G401 (cell line): Measurements from ENCODE around the gene SP100. TPM values are rescaled to one million over a fixed set of nuclear protein-coding genes. Genes with fewer than 3 reads are reported as not detected.

Source experiments
- DNase-seq: peaks from one replicate; pipeline ENCODE4 v3.0.0-alpha.2; 2015; ENCODE audit warnings: low spot score
- in situ Hi-C: cut with HindIII; loops from 2 replicates; pipeline ENCODE4 v1.10.0; 2016; ENCODE audit warnings: low sequenced_read_pairs, mixed read lengths
- total RNA-seq: library from RNA; depleted of rRNA; stranded (reverse); fragments of >200 nt; shearing (Covaris generic); gene quantifications from 2 replicates; pipeline ENCODE4 v1.2.3, GENCODE V29; 2014; rRNA removed

The SP100 gene
- total RNA-seq, 1 experiment from 2014 or later = 1.2 TPM

GRCh38 chr2:230589025-230589424, 173.0 kb downstream of the SP100 start:
- no peak for DNase-seq
- in situ Hi-C loops = no loop called here

- no peak for DNase-seq
- in situ Hi-C loops = no loop called here
These were observed 173.6 kb downstream of the SP100 start for GRCh38 chr2:230589497-230590015.

GRCh38 chr2:230590333-230590732, 174.3 kb downstream of the SP100 start:
- in situ Hi-C loops = no loop called here
- no peak for DNase-seq

- DNase-seq = no peak
- in situ Hi-C loops = no loop called here
These were observed 175.8 kb downstream of the SP100 start for GRCh38 chr2:230591850-230592249.

GRCh38 chr2:230592775-230593174, 176.8 kb downstream of the SP100 start:
- DNase-seq = no peak
- in situ Hi-C loops = no loop called here

Other genes starting within 250 kb of the SP100 start
- gene SP110, start 196.2 kb upstream of the SP100 start, total RNA-seq = 4.3 and 11.7 TPM in 2 replicates
- gene SP140, start 190.5 kb upstream of the SP100 start, total RNA-seq = 0.41 TPM in 1 of 2 replicates, not detected in the other
- gene SP140L, start 89.0 kb upstream of the SP100 start, total RNA-seq = 0.07 TPM in 1 of 2 replicates, not detected in the other